Lung (tissue), 12 donors: ENCODE measurements around the gene WFDC2. TPM values are rescaled to one million over a fixed set of nuclear protein-coding genes. Genes with fewer than 3 reads are reported as not detected.
A peak's percentile ranks its signal among the peaks of the same experiment; 100 is the strongest.

Experiments
- ATAC-seq: fragments of 200-7000 bp; cut with Tn5 transposase; one replicate; pipeline ENCODE4 v1.9.1; 2020; ENCODE audit warnings: moderate number of reproducible peaks; ENCODE audit not compliant: insufficient read depth, low FRiP score
- DNase-seq, 3 donors: peaks; one replicate each; pipeline ENCODE4 v3.0.0-alpha.2; 2013 to 2017
- H3K27ac ChIP-seq, 2 donors: one replicate each; pipeline ENCODE4 v1.5.1; 2013; ENCODE audit warnings: mild to moderate bottlenecking in 2 of 2, moderate library complexity in 2 of 2, control low read depth in 1 of 2, inconsistent platforms in 1 of 2, low read depth in 1 of 2, low read length in 1 of 2
- H3K27me3 ChIP-seq, 3 donors: one replicate each; pipeline ENCODE4 v1.5.1; 2013; ENCODE audit warnings: low read length in 2 of 3; ENCODE audit not compliant: control insufficient read depth in 3 of 3, insufficient read depth in 3 of 3
- H3K36me3 ChIP-seq, 4 donors: one replicate each; pipeline ENCODE4 v1.5.1; 2013; ENCODE audit warnings: low read length in 4 of 4, mild to moderate bottlenecking in 1 of 4, moderate library complexity in 1 of 4; ENCODE audit not compliant: control insufficient read depth in 4 of 4, insufficient read depth in 4 of 4
- H3K4me1 ChIP-seq, 5 donors: one replicate each; pipeline ENCODE4 v1.5.1; 2013; ENCODE audit warnings: low read length in 5 of 5, mild to moderate bottlenecking in 2 of 5, moderate library complexity in 1 of 5; ENCODE audit not compliant: control insufficient read depth in 5 of 5, insufficient read depth in 5 of 5
- H3K4me3 ChIP-seq: one replicate; pipeline ENCODE4 v1.5.1; 2013; ENCODE audit warnings: mild to moderate bottlenecking, control low read depth, moderate library complexity
- H3K9ac ChIP-seq, 2 donors: one replicate each; pipeline ENCODE4 v1.5.1; 2013; ENCODE audit warnings: low read length in 2 of 2, control low read depth in 1 of 2; ENCODE audit not compliant: insufficient read depth in 1 of 2
- H3K9me3 ChIP-seq, 4 donors: one replicate each; pipeline ENCODE4 v1.5.1; 2013; ENCODE audit warnings: low read length in 3 of 4, mild to moderate bottlenecking in 1 of 4, moderate library complexity in 1 of 4; ENCODE audit not compliant: control insufficient read depth in 4 of 4, insufficient read depth in 3 of 4
- CTCF ChIP-seq: IDR thresholded peaks from 2 replicates; pipeline ENCODE4 v1.5.1; 2012; ENCODE audit warnings: mild to moderate bottlenecking; ENCODE audit errors: control extremely low read depth, extremely low read depth
- WGBS, 2 donors: extraction: QIAGEN DNeasy Blood & Tissue Kit; methylation state at CpG; one replicate each; pipeline ENCODE4 v1.1.7; 2013; 5-methylcytosine and 5-hydroxymethylcytosine counted together
- polyA plus RNA-seq, 2 donors: library from polyadenylated mRNA; stranded (reverse); fragments of 200-250 nt; gene quantifications; one replicate each; pipeline ENCODE4 v1.2.1, GENCODE V29; 2013
- total RNA-seq, 2 donors: library from RNA; depleted of rRNA in 1 of 2; stranded (reverse); fragments of >200 nt in 1 of 2; gene quantifications; one replicate each; pipeline ENCODE4 v1.2.1, GENCODE V29; 2014 to 2021
- donor health status: control.
- donor health status: control.
- donor health status: Bipolar disorder and iron deficiency.
- donor health status: healthy.
- donor health status: DM: yes; HTN: yes; CAD: no.

WFDC2 gene
- total and polyA plus RNA-seq, 4 donors: 62.8 to 1,020 (median 523) TPM

- Histone ChIP-seq H3K9ac (no peak overlapping the region), H3K4me3 (no peak overlapping the region), H3K9me3 (no peaks in the 10 kb centered on the region), H3K4me1 (peaks cover 0 to 2% (median 0%) of the 10 kb centered on the region in 5 donors), H3K36me3 (no peaks in the 10 kb centered on the region), H3K27ac (no peak overlapping the region), H3K27me3 (no peaks in the 10 kb centered on the region)
- TF ChIP-seq CTCF: no peak
- WGBS, 2 donors: 79 to 82% methylated on average over 3 of the region's 3 CpGs
- ATAC-seq (no peak), DNase-seq (no peak)
Measured at GRCh38 chr20:45449528-45449927, 20.0 kb upstream of the WFDC2 start.

- WGBS, 2 donors: 66 to 76% methylated on average over 5 of the region's 5 CpGs
- TF ChIP-seq CTCF: peak; percentile 46
- peaks cover 0 to 2% (median 0%) of the 10 kb centered on the region in 5 donors for H3K4me1 ChIP-seq
- no peak overlapping the region for H3K27ac ChIP-seq
- H3K36me3 ChIP-seq: no peaks in the 10 kb centered on the region
- ATAC-seq (peak; percentile 33), DNase-seq (peak in 2 of 3 donors; percentile 19 to 46)
- H3K4me3 ChIP-seq: no peak overlapping the region
- H3K27me3 ChIP-seq: no peaks in the 10 kb centered on the region
- no peak overlapping the region for H3K9ac ChIP-seq
- no peaks in the 10 kb centered on the region for H3K9me3 ChIP-seq
Measured at GRCh38 chr20:45450097-45450818, 19.3 kb upstream of the WFDC2 start.

GRCh38 chr20:45452238-45452637, 17.3 kb upstream of the WFDC2 start:
- H3K27ac ChIP-seq: no peak overlapping the region
- DNase-seq (no peak), ATAC-seq (no peak)
- H3K9ac ChIP-seq: no peak overlapping the region
- no peak overlapping the region for H3K4me3 ChIP-seq
- no peak for TF ChIP-seq CTCF
- H3K4me1 ChIP-seq: peaks cover 0 to 2% (median 0%) of the 10 kb centered on the region in 5 donors
- 53 to 56% methylated on average over 4 of the region's 4 CpGs for WGBS, 2 donors
- no peaks in the 10 kb centered on the region for H3K36me3 ChIP-seq
- H3K9me3 ChIP-seq: no peaks in the 10 kb centered on the region
- no peaks in the 10 kb centered on the region for H3K27me3 ChIP-seq
